ENCODE measurements around the gene ALCAM. TPM values are rescaled to one million over a fixed set of nuclear protein-coding genes. Genes with fewer than 3 reads are reported as not detected.

ALCAM gene
- total RNA-seq, 2 experiments from 2014 or later = 1.6 to 1.9 TPM

DNA sequence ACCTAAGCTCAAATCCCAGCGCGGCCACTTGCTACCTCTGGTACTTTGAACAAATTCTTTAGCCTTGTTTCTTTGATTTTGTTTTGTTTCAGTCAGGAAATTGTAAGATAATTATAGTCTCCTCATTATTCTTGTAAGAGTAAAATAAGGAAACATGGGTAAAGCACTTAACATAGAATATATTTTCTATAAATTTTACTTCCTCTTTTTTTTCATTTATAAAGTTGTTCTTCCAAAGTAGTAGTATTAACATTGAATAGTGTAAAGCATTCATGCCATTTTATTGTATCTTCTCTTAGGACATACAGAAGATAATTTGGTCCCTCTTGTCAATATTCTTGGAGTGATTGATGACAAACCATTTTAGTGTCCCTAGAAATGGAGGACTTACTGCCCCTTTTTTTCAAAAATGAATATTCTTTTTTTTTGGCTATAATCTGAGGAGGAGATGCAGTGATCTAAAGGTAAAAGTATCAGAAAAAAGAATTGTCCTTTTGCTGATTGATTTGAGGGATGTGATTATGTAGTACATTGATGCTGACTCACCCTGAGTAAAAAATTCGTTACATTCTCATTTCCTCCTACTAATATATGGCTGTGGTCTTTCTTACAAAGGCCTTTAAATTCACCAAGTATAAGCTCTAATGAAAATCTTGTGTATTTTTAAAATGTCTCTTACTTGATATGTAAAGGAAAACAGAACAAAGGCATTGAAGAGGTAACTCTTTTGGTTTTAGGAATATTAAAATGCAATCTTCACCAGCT is 51.0 kb downstream of the ALCAM start:
- H3K36me3 Mint-ChIP-seq (ENCODE audit: low read depth) = no peaks in the 10 kb centered on the region
- H3K36me3 ChIP-seq (ENCODE audit: insufficient read depth, low read length) = no peaks in the 10 kb centered on the region
- POLR2A ChIA-PET = no interaction called here
- TF ChIP-seq, protein P1, sequence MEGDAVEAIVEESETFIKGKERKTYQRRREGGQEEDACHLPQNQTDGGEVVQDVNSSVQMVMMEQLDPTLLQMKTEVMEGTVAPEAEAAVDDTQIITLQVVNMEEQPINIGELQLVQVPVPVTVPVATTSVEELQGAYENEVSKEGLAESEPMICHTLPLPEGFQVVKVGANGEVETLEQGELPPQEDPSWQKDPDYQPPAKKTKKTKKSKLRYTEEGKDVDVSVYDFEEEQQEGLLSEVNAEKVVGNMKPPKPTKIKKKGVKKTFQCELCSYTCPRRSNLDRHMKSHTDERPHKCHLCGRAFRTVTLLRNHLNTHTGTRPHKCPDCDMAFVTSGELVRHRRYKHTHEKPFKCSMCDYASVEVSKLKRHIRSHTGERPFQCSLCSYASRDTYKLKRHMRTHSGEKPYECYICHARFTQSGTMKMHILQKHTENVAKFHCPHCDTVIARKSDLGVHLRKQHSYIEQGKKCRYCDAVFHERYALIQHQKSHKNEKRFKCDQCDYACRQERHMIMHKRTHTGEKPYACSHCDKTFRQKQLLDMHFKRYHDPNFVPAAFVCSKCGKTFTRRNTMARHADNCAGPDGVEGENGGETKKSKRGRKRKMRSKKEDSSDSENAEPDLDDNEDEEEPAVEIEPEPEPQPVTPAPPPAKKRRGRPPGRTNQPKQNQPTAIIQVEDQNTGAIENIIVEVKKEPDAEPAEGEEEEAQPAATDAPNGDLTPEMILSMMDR (IDR thresholded peaks at IDR 0.05) = no peak
- no peaks in the 10 kb centered on the region for H3K9me3 ChIP-seq (ENCODE audit: control insufficient read depth in 1 of 2, insufficient read depth in 1 of 2, low read length in 2 of 2)
- CTCF ChIA-PET = interaction anchor here (1.4 kb wide), 1 partner anchor 8 kb away, joined by 4 read pairs; no protein-coding TSS in a partner anchor
- no peaks in the 10 kb centered on the region for H3K9me3 Mint-ChIP-seq
- H3K27me3 ChIP-seq (ENCODE audit: control insufficient read depth in 1 of 2, insufficient read depth in 2 of 2, low read length in 2 of 2) = no peaks in the 10 kb centered on the region
- no peaks in the 10 kb centered on the region for H3K27me3 Mint-ChIP-seq
- H3K27ac ChIP-seq (ENCODE audit: low read depth in 1 of 2, low read length in 2 of 2) = no peak overlapping the region
- H3K4me3 ChIP-seq (ENCODE audit: low read length) = no peak overlapping the region
- intact Hi-C loops (cut with DNase I, micrococcal nuclease) = no loop called here
- ATAC-seq (ENCODE audit: poor library complexity) = no peak
- no peak for DNase-seq
- H3K27ac Mint-ChIP-seq = no peak overlapping the region
- no peak overlapping the region for H3K4me3 Mint-ChIP-seq
- H3K4me1 Mint-ChIP-seq (ENCODE audit: low read depth) = no peaks in the 10 kb centered on the region
- H3K4me1 ChIP-seq (ENCODE audit: insufficient read depth, low read length) = no peaks in the 10 kb centered on the region

DNA sequence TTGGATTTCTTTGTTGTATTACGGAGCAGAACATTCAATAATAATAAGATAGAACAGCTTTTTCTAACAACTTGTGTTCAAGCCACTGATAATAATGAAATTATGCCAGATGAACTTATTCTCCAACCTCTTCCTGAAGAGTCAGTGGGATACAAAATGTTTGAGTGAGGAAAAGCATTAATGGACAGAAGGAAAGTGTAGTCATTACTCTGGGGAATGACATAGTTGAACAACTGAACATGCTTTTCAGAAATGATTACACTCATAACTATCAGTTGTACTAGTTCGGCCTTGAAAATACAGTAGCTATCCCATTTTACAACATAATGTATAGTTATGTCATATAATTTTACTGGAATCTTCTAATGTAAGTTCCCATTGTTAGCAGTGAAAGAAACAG is 55.9 kb downstream of the ALCAM start:
- Histone ChIP-seq H3K27me3 (ENCODE audit: control insufficient read depth in 1 of 2, insufficient read depth in 2 of 2, low read length in 2 of 2) (no peaks in the 10 kb centered on the region), H3K9me3 (ENCODE audit: control insufficient read depth in 1 of 2, insufficient read depth in 1 of 2, low read length in 2 of 2) (no peaks in the 10 kb centered on the region), H3K27ac (ENCODE audit: low read depth in 1 of 2, low read length in 2 of 2) (no peak overlapping the region), H3K36me3 (ENCODE audit: insufficient read depth, low read length) (no peaks in the 10 kb centered on the region), H3K4me3 (ENCODE audit: low read length) (no peak overlapping the region), H3K4me1 (ENCODE audit: insufficient read depth, low read length) (no peaks in the 10 kb centered on the region)
- no peak overlapping the region for H3K4me3 Mint-ChIP-seq
- no peaks in the 10 kb centered on the region for H3K36me3 Mint-ChIP-seq (ENCODE audit: low read depth)
- H3K9me3 Mint-ChIP-seq = no peaks in the 10 kb centered on the region
- POLR2A ChIA-PET = no interaction called here
- intact Hi-C loops (cut with DNase I, micrococcal nuclease) = no loop called here
- H3K27ac Mint-ChIP-seq = no peak overlapping the region
- CTCF ChIA-PET = no interaction called here
- H3K27me3 Mint-ChIP-seq = no peaks in the 10 kb centered on the region
- TF ChIP-seq, protein P1 (IDR thresholded peaks at IDR 0.05) = no peak
- ATAC-seq (ENCODE audit: poor library complexity) = no peak
- DNase-seq = no peak
- H3K4me1 Mint-ChIP-seq (ENCODE audit: low read depth) = no peaks in the 10 kb centered on the region

DNA sequence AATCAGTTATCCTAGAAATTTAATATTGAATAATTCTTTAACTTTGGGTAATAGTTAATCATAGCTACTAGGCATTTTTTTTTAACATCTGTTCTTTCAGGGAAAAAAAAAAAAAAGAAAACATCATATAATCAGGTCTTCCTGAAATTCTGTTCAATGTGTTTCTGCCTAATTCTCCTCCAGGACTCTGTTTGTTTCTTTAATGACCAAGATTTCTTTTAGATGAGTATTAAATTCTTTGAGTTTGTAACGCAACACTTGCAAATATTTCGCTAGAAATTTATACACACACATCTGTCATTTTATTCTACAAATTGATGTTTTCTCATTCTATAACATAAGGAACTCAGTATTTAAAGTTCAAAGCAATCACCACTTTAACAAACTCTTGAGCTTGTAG is 56.7 kb downstream of the ALCAM start:
- no peaks in the 10 kb centered on the region for H3K36me3 ChIP-seq (ENCODE audit: insufficient read depth, low read length)
- H3K27ac Mint-ChIP-seq = no peak overlapping the region
- H3K27me3 ChIP-seq (ENCODE audit: control insufficient read depth in 1 of 2, insufficient read depth in 2 of 2, low read length in 2 of 2) = no peaks in the 10 kb centered on the region
- TF ChIP-seq, protein P1 (IDR thresholded peaks at IDR 0.05) = no peak
- intact Hi-C loops (cut with DNase I, micrococcal nuclease) = no loop called here
- no peak overlapping the region for H3K4me3 ChIP-seq (ENCODE audit: low read length)
- no peaks in the 10 kb centered on the region for H3K9me3 Mint-ChIP-seq
- ChIA-PET POLR2A (no interaction called here), CTCF (no interaction called here)
- H3K4me1 Mint-ChIP-seq (ENCODE audit: low read depth) = no peaks in the 10 kb centered on the region
- DNase-seq = no peak
- no peaks in the 10 kb centered on the region for H3K36me3 Mint-ChIP-seq (ENCODE audit: low read depth)
- no peak for ATAC-seq (ENCODE audit: poor library complexity)
- H3K4me1 ChIP-seq (ENCODE audit: insufficient read depth, low read length) = no peaks in the 10 kb centered on the region
- no peaks in the 10 kb centered on the region for H3K9me3 ChIP-seq (ENCODE audit: control insufficient read depth in 1 of 2, insufficient read depth in 1 of 2, low read length in 2 of 2)
- H3K27ac ChIP-seq (ENCODE audit: low read depth in 1 of 2, low read length in 2 of 2) = no peak overlapping the region
- H3K27me3 Mint-ChIP-seq = no peaks in the 10 kb centered on the region
- no peak overlapping the region for H3K4me3 Mint-ChIP-seq
